GM18909 (cell line): ENCODE data around the gene NEDD4L.

Source experiments
- ATAC-seq: cut with Tn5 transposase; IDR thresholded peaks from one replicate; pipeline ENCODE4 v1.9.1; 2021; ENCODE audit warnings: mild to moderate bottlenecking; ENCODE audit not compliant: unreplicated experiment, poor library complexity

Gene NEDD4L

GRCh38 chr18:58174285-58174684, 130.3 kb downstream of the NEDD4L start:
- ATAC-seq: no peak

GRCh38 chr18:58175122-58175785, 131.2 kb downstream of the NEDD4L start:
- ATAC-seq: no peak

- ATAC-seq: no peak
These were observed 131.8 kb downstream of the NEDD4L start for GRCh38 chr18:58175786-58176176.

- no peak for ATAC-seq
These were observed 133.1 kb downstream of the NEDD4L start for GRCh38 chr18:58177004-58177717.

GRCh38 chr18:58177896-58178470, 134.0 kb downstream of the NEDD4L start:
- ATAC-seq: no peak

- ATAC-seq: no peak
These were observed 134.5 kb downstream of the NEDD4L start for GRCh38 chr18:58178511-58178910.

- ATAC-seq: no peak
These were observed 136.1 kb downstream of the NEDD4L start for GRCh38 chr18:58180172-58180571.

GRCh38 chr18:58180738-58181353, 136.8 kb downstream of the NEDD4L start:
- ATAC-seq: no peak

GRCh38 chr18:58181988-58182387, 138.0 kb downstream of the NEDD4L start:
- no peak for ATAC-seq

GRCh38 chr18:58183226-58183625, 139.2 kb downstream of the NEDD4L start:
- ATAC-seq: no peak

GRCh38 chr18:58186258-58186948, 142.4 kb downstream of the NEDD4L start:
- no peak for ATAC-seq

- ATAC-seq: no peak
These were observed 143.6 kb downstream of the NEDD4L start for GRCh38 chr18:58187674-58188073.

- ATAC-seq: no peak
These were observed 145.0 kb downstream of the NEDD4L start for GRCh38 chr18:58188996-58189395.

GRCh38 chr18:58190842-58191530, 147.0 kb downstream of the NEDD4L start:
- ATAC-seq: no peak

GRCh38 chr18:58191626-58192025, 147.6 kb downstream of the NEDD4L start:
- no peak for ATAC-seq

- ATAC-seq: no peak
These were observed 148.5 kb downstream of the NEDD4L start for GRCh38 chr18:58192519-58192918.

GRCh38 chr18:58194028-58194427, 150.0 kb downstream of the NEDD4L start:
- no peak for ATAC-seq

GRCh38 chr18:58195278-58195765, 151.3 kb downstream of the NEDD4L start:
- peak; percentile 44 for ATAC-seq

- no peak for ATAC-seq
These were observed 152.1 kb downstream of the NEDD4L start for GRCh38 chr18:58196164-58196563.
